GM23338 (cell line): ENCODE data around the gene SLC43A3. TPM values are rescaled to one million over a fixed set of nuclear protein-coding genes. Genes with fewer than 3 reads are reported as not detected.

Experiments used
- ATAC-seq: fragments of 200-7000 bp; cut with Tn5 transposase; 3 replicates; pipeline ENCODE4 v1.9.1; 2020
- DNase-seq: peaks from one replicate; pipeline ENCODE4 v3.0.0-alpha.2; 2015; ENCODE audit warnings: low spot score
- H2AFZ ChIP-seq: fragments of 200-600 bp; sonication (generic); 2 replicates; pipeline ENCODE4 v1.8.0; 2016; ENCODE audit warnings: antibody characterized with exemption, mild to moderate bottlenecking, moderate library complexity
- H3F3A ChIP-seq: fragments of 200-600 bp; sonication (generic); replicated peaks from 2 replicates; pipeline ENCODE4 v1.8.0; 2017; ENCODE audit warnings: antibody characterized with exemption, mixed run types, low read depth
- H3K27ac ChIP-seq: fragments of 200-600 bp; sonication (generic); 2 replicates; pipeline ENCODE4 v1.6.1; 2016; ENCODE audit warnings: low read depth
- H3K27me3 ChIP-seq: fragments of 200-600 bp; sonication (generic); 2 replicates; pipeline ENCODE4 v1.8.0; 2016; ENCODE audit warnings: mild to moderate bottlenecking, mixed run types, moderate library complexity; ENCODE audit not compliant: insufficient read depth
- H3K36me3 ChIP-seq: fragments of 200-600 bp; sonication (generic); 2 replicates; pipeline ENCODE4 v1.8.0; 2016; ENCODE audit warnings: mild to moderate bottlenecking; ENCODE audit not compliant: insufficient read depth
- H3K4me1 ChIP-seq: fragments of 200-600 bp; sonication (generic); 2 replicates; pipeline ENCODE4 v1.8.0; 2016; ENCODE audit warnings: mild to moderate bottlenecking, moderate library complexity; ENCODE audit not compliant: insufficient read depth
- H3K4me2 ChIP-seq: fragments of 200-600 bp; sonication (generic); 2 replicates; pipeline ENCODE4 v1.7.1; 2017; ENCODE audit warnings: mixed run types
- H3K4me3 ChIP-seq: fragments of 200-600 bp; sonication (generic); 2 replicates; pipeline ENCODE4 v1.6.1; 2016; ENCODE audit warnings: mixed run types
- H3K79me2 ChIP-seq: fragments of 200-600 bp; sonication (generic); replicated peaks from 2 replicates; pipeline ENCODE4 v1.8.0; 2017; ENCODE audit warnings: mild to moderate bottlenecking; ENCODE audit not compliant: insufficient read depth
- H3K9me2 ChIP-seq: fragments of 200-600 bp; sonication (generic); 2 replicates; pipeline ENCODE4 v1.8.0; 2017; ENCODE audit not compliant: insufficient read depth
- H4K20me1 ChIP-seq: fragments of 200-600 bp; sonication (generic); replicated peaks from 2 replicates; pipeline ENCODE4 v1.8.0; 2017; ENCODE audit warnings: mild to moderate bottlenecking; ENCODE audit not compliant: insufficient read depth
- H3K27ac Mint-ChIP-seq: 2 replicates; pipeline ENCODE4 v1.8.0; 2020; ENCODE audit warnings: inconsistent platforms, mild to moderate bottlenecking, moderate library complexity, mixed read lengths
- H3K27me3 Mint-ChIP-seq: 3 replicates; pipeline ENCODE4 v1.8.0; 2022; ENCODE audit warnings: low read depth, mild to moderate bottlenecking, moderate library complexity, mixed read lengths, inconsistent platforms; ENCODE audit not compliant: insufficient read depth, poor library complexity
- H3K36me3 Mint-ChIP-seq: 3 replicates; pipeline ENCODE4 v1.8.0; 2021; ENCODE audit warnings: low read depth, mild to moderate bottlenecking, inconsistent platforms, moderate library complexity, mixed read lengths
- H3K4me1 Mint-ChIP-seq: 3 replicates; pipeline ENCODE4 v1.8.0; 2020; ENCODE audit warnings: mild to moderate bottlenecking, inconsistent platforms, mixed read lengths
- H3K4me3 Mint-ChIP-seq: 3 replicates; pipeline ENCODE4 v1.8.0; 2021; ENCODE audit warnings: moderate library complexity, mild to moderate bottlenecking, inconsistent platforms, mixed read lengths
- H3K9me3 Mint-ChIP-seq: 3 replicates; pipeline ENCODE4 v1.8.0; 2020; ENCODE audit warnings: moderate library complexity, mild to moderate bottlenecking, inconsistent platforms, mixed read lengths
- CREB1 ChIP-seq: fragments of 250-450 bp; sonication (Bioruptor Pico); IDR thresholded peaks from 2 replicates; pipeline ENCODE4 v1.5.0; 2020; ENCODE audit warnings: low read depth, mild to moderate bottlenecking, moderate library complexity
- EZH2 ChIP-seq: fragments of 200-600 bp; sonication (generic); IDR thresholded peaks from one replicate; pipeline ENCODE4 v1.8.0; 2017; ENCODE audit warnings: antibody characterized with exemption, mild to moderate bottlenecking, low read depth; ENCODE audit not compliant: unreplicated experiment
- EZH2phosphoT487 ChIP-seq: fragments of 200-600 bp; sonication (generic); IDR thresholded peaks from one replicate; pipeline ENCODE4 v1.8.1; 2018; ENCODE audit warnings: antibody characterized with exemption; ENCODE audit not compliant: unreplicated experiment
- JUNB ChIP-seq: IDR thresholded peaks from one replicate; pipeline ENCODE4 v1.6.1; 2016; ENCODE audit warnings: antibody characterized with exemption; ENCODE audit not compliant: unreplicated experiment
- NANOG ChIP-seq: IDR thresholded peaks from 2 replicates; pipeline ENCODE4 v1.6.1; 2016; ENCODE audit warnings: antibody characterized with exemption, borderline replicate concordance
- POLR2AphosphoS5 ChIP-seq: IDR thresholded peaks from 2 replicates; pipeline ENCODE4 v1.6.1; 2016; ENCODE audit warnings: antibody characterized with exemption, low read depth
- STAT1 ChIP-seq: IDR thresholded peaks from one replicate; pipeline ENCODE4 v1.6.1; 2016; ENCODE audit warnings: antibody characterized with exemption; ENCODE audit not compliant: unreplicated experiment
- ZNF331 ChIP-seq: fragments of 250-450 bp; sonication (Bioruptor Pico); IDR thresholded peaks from 2 replicates; pipeline ENCODE4 v1.5.0; 2020; ENCODE audit warnings: low read depth, mild to moderate bottlenecking, moderate library complexity
- polyA plus RNA-seq: library from polyadenylated mRNA; unstranded; fragments of >200 nt; fragmentation: Nextera tagmentation; extraction: Ambion mirVana; gene quantifications from 2 replicates; pipeline ENCODE4 v1.2.1, GENCODE V29; 2016
- total RNA-seq: library from RNA; depleted of rRNA; stranded (reverse); fragments of >200 nt; shearing (Covaris generic); gene quantifications from 2 replicates; pipeline ENCODE4 v1.2.3, GENCODE V29; 2014
- TF ChIP-seq, protein P1 (sequence below), 2 experiments: fragments of 200-600 bp in 1 of 2; sonication (generic) in 1 of 2; conservative IDR thresholded peaks; 2 replicates each; pipeline versions ENCODE4 v1.5.1 to v1.6.1; 2016 to 2017; ENCODE audit warnings: antibody characterized with exemption in 2 of 2, low read depth in 2 of 2, mild to moderate bottlenecking in 2 of 2, moderate library complexity in 1 of 2
- TF ChIP-seq, protein P2 (sequence below): IDR thresholded peaks from one replicate; pipeline ENCODE4 v1.6.1; 2018; ENCODE audit warnings: antibody characterized with exemption; ENCODE audit not compliant: unreplicated experiment

SLC43A3 gene
- total and polyA plus RNA-seq, 2 experiments from 2014 or later, result 14.3 to 24.8 TPM

DNA sequence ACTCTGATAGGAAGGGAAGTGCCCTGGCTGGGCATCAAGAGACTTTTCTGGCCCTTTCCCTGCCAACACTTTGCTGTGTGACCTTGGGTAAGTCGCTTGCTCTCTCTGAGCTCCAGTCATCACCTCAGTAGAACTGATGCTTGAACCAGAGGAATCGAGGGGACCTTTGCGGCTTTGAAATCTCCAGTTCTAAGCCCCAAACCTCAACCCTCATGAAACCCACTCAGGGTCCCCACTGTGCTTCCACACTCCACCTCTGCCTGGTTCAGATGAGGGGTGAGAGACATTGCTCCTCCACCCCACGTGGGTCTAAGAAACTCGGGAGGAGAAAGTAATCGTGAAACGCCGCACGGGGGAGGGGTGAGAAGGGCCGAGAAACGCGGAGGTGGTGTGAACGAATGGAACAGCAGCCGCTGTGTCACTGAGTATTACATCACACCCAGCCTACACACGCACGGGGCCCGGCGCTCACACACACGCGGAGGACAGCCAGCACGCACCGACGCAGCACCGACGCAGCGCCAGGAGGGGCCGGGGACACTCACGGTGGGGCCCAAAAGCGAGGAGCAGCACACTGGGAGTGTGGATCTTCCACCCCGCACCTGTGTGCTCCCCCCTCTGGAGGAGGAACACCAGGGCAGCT, 37.7 kb upstream of the SLC43A3 start:
- H2AFZ ChIP-seq, result no peak overlapping the region
- H3K4me2 ChIP-seq, result peak overlapping the region; percentile 100
- Mint-ChIP-seq H3K4me3 (peak overlapping the region; percentile 50; the same call in 1 of the 3 replicates), H3K27ac (no peak overlapping the region), H3K27me3 (peaks cover 33% of the 10 kb centered on the region), H3K36me3 (peaks cover 25% of the 10 kb centered on the region), H3K4me1 (peaks cover 58% of the 10 kb centered on the region), H3K9me3 (no peaks in the 10 kb centered on the region; the same call in 1 of the 3 replicates)
- peaks cover 17% of the 10 kb centered on the region for H3K79me2 ChIP-seq
- 0 out of 2 replicates have a peak overlapping the region, but pooled peaks have one; percentile 93 for H3K4me3 ChIP-seq
- 0 out of 2 replicates have a peak, but pooled peaks cover 13% of the 10 kb centered on the region for H3F3A ChIP-seq
- ATAC-seq, result no peak
- H3K27ac ChIP-seq, result no peak overlapping the region
- H3K36me3 ChIP-seq, result no peaks in the 10 kb centered on the region; the same call in 1 of the 2 replicates
- TF ChIP-seq JUNB (no peak), ZNF331 (no peak), STAT1 (no peak)
- TF ChIP-seq, protein P1, sequence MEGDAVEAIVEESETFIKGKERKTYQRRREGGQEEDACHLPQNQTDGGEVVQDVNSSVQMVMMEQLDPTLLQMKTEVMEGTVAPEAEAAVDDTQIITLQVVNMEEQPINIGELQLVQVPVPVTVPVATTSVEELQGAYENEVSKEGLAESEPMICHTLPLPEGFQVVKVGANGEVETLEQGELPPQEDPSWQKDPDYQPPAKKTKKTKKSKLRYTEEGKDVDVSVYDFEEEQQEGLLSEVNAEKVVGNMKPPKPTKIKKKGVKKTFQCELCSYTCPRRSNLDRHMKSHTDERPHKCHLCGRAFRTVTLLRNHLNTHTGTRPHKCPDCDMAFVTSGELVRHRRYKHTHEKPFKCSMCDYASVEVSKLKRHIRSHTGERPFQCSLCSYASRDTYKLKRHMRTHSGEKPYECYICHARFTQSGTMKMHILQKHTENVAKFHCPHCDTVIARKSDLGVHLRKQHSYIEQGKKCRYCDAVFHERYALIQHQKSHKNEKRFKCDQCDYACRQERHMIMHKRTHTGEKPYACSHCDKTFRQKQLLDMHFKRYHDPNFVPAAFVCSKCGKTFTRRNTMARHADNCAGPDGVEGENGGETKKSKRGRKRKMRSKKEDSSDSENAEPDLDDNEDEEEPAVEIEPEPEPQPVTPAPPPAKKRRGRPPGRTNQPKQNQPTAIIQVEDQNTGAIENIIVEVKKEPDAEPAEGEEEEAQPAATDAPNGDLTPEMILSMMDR (conservative IDR thresholded peaks at IDR 0.05; ENCODE audit: low read depth in 2 of 2), result 0 out of 4 replicates have a peak, but pooled peaks of 1 of the 2 experiments have one; percentile 1
- peak; percentile 52 for DNase-seq
- no peaks in the 10 kb centered on the region for H3K9me2 ChIP-seq
- no peaks in the 10 kb centered on the region; the same call in 1 of the 2 replicates for H4K20me1 ChIP-seq
- H3K4me1 ChIP-seq, result peaks cover 50% of the 10 kb centered on the region
- peaks cover 18% of the 10 kb centered on the region for H3K27me3 ChIP-seq

DNA sequence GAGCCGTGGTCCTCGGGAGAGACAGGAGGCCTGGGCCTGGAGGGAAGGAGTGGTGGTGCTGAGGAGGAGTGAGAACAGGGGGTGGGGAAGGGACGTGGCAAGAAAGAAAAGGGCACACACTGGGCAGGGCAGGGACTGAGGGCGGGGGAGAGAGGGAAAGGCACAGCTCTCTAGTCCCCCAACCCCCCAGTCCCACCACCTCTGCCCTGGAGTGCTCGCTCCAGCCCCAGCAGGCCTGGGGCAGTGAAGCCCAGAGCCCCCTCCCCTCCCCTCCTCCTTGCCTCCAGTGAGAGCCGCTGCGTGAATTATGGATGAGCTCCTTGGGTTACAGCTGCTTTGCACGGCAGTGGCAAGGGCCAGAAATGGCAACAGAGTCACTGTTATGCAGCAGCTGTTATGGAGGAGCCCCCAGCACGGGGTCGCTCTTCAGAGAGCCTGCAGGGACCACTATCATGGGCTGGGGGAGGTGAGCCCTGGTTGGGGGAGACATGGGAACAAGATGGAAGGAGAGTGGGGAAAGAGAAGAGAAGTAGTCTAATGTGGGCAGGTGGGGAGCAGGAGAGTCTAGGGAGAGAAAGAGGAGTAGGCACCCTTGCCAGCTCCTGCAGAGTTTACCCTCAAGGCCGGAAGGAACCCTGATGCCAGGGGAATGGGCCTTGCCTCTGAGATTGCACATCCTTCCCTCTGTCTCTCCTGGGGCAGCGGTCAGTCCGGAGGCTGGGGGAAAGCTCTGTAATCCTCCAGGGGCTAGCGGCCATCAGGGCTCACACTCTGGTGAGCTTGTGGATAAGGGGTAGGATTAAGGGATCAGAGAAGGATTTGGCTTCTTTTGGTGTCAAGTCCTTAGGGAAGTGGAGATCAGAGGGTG, 37.0 kb upstream of the SLC43A3 start:
- H3K4me1 ChIP-seq, result peaks cover 51% of the 10 kb centered on the region
- peak overlapping the region; percentile 93; the same call in 1 of the 2 replicates for H3K4me3 ChIP-seq
- no peak overlapping the region for H2AFZ ChIP-seq
- peak; percentile 6 for ATAC-seq
- H3K36me3 Mint-ChIP-seq, result peaks cover 17% of the 10 kb centered on the region
- no peaks in the 10 kb centered on the region; the same call in 1 of the 2 replicates for H3K36me3 ChIP-seq
- H3K27ac Mint-ChIP-seq, result 0 out of 2 replicates have a peak overlapping the region, but pooled peaks have one; percentile 24
- no peaks in the 10 kb centered on the region for H3K9me2 ChIP-seq
- H3K27ac ChIP-seq, result no peak overlapping the region
- no peaks in the 10 kb centered on the region; the same call in 1 of the 2 replicates for H4K20me1 ChIP-seq
- peak overlapping the region; percentile 100 for H3K4me2 ChIP-seq
- H3F3A ChIP-seq, result 0 out of 2 replicates have a peak, but pooled peaks cover 14% of the 10 kb centered on the region
- peaks cover 17% of the 10 kb centered on the region for H3K79me2 ChIP-seq
- peak overlapping the region; percentile 85 for H3K4me3 Mint-ChIP-seq
- TF ChIP-seq ZNF331, result no peak
- TF ChIP-seq STAT1, result no peak
- no peak for TF ChIP-seq NANOG
- no peak for TF ChIP-seq JUNB
- TF ChIP-seq CREB1, result no peak
- TF ChIP-seq EZH2phosphoT487, result no peak
- TF ChIP-seq, protein P2, sequence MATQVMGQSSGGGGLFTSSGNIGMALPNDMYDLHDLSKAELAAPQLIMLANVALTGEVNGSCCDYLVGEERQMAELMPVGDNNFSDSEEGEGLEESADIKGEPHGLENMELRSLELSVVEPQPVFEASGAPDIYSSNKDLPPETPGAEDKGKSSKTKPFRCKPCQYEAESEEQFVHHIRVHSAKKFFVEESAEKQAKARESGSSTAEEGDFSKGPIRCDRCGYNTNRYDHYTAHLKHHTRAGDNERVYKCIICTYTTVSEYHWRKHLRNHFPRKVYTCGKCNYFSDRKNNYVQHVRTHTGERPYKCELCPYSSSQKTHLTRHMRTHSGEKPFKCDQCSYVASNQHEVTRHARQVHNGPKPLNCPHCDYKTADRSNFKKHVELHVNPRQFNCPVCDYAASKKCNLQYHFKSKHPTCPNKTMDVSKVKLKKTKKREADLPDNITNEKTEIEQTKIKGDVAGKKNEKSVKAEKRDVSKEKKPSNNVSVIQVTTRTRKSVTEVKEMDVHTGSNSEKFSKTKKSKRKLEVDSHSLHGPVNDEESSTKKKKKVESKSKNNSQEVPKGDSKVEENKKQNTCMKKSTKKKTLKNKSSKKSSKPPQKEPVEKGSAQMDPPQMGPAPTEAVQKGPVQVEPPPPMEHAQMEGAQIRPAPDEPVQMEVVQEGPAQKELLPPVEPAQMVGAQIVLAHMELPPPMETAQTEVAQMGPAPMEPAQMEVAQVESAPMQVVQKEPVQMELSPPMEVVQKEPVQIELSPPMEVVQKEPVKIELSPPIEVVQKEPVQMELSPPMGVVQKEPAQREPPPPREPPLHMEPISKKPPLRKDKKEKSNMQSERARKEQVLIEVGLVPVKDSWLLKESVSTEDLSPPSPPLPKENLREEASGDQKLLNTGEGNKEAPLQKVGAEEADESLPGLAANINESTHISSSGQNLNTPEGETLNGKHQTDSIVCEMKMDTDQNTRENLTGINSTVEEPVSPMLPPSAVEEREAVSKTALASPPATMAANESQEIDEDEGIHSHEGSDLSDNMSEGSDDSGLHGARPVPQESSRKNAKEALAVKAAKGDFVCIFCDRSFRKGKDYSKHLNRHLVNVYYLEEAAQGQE, result no peak
- no peak for TF ChIP-seq EZH2
- TF ChIP-seq POLR2AphosphoS5, result no peak
- TF ChIP-seq, protein P1 (conservative IDR thresholded peaks at IDR 0.05; ENCODE audit: low read depth in 2 of 2), result no peak
- no peak for DNase-seq
- H3K27me3 Mint-ChIP-seq, result peaks cover 38% of the 10 kb centered on the region
- H3K9me3 Mint-ChIP-seq, result no peaks in the 10 kb centered on the region; the same call in 1 of the 3 replicates
- peaks cover 61% of the 10 kb centered on the region for H3K4me1 Mint-ChIP-seq
- peaks cover 25% of the 10 kb centered on the region for H3K27me3 ChIP-seq
